Stimulated activated CD4-positive, alpha-beta T cell treated with anti-CD3 and anti-CD28 coated beads, Interleukin-1b, Interleukin-23, amount 100 ng/mL, for 1 hour (primary cell): ENCODE measurements around the gene NUDT12.

ENCODE experiments used
- DNase-seq, 2 donors: peaks; one replicate each; pipeline ENCODE4 v3.0.0-alpha.2; 2020; ENCODE audit warnings: low read depth in 2 of 2

The NUDT12 gene

GRCh38 chr5:103541114-103541513 lies 21.5 kb downstream of the NUDT12 start:
- no peak for DNase-seq

GRCh38 chr5:103539376-103540330 lies 22.9 kb downstream of the NUDT12 start:
- no peak for DNase-seq

- no peak for DNase-seq
These were observed 30.4 kb downstream of the NUDT12 start for GRCh38 chr5:103532086-103532734.

GRCh38 chr5:103526164-103526915 lies 36.2 kb downstream of the NUDT12 start:
- no peak for DNase-seq

- no peak for DNase-seq
These were observed 37.2 kb downstream of the NUDT12 start for GRCh38 chr5:103525361-103525760.

- DNase-seq: no peak
These were observed 39.3 kb downstream of the NUDT12 start for GRCh38 chr5:103523319-103523718.

- no peak for DNase-seq
These were observed 40.0 kb downstream of the NUDT12 start for GRCh38 chr5:103522586-103522985.

- no peak for DNase-seq
These were observed 43.0 kb downstream of the NUDT12 start for GRCh38 chr5:103519550-103519949.

GRCh38 chr5:103514371-103514770 lies 48.2 kb downstream of the NUDT12 start:
- DNase-seq: no peak

GRCh38 chr5:103513701-103514100 lies 48.9 kb downstream of the NUDT12 start:
- no peak for DNase-seq

GRCh38 chr5:103512500-103512899 lies 50.1 kb downstream of the NUDT12 start:
- DNase-seq: no peak

- DNase-seq: no peak
These were observed 51.1 kb downstream of the NUDT12 start for GRCh38 chr5:103511554-103511885.

- no peak for DNase-seq
These were observed 51.6 kb downstream of the NUDT12 start for GRCh38 chr5:103510851-103511553.

- no peak for DNase-seq
These were observed 56.8 kb downstream of the NUDT12 start for GRCh38 chr5:103505581-103506305.

GRCh38 chr5:103503066-103503465 lies 59.5 kb downstream of the NUDT12 start:
- no peak for DNase-seq

GRCh38 chr5:103502662-103503061 lies 59.9 kb downstream of the NUDT12 start:
- DNase-seq: no peak
